Transverse colon (tissue), 4 donors: ENCODE results near the gene ANKS1A. TPM values are rescaled to one million over a fixed set of nuclear protein-coding genes. Genes with fewer than 3 reads are reported as not detected.

ENCODE experiments used
- DNase-seq: peaks from one replicate; pipeline ENCODE4 v3.0.0-alpha.2; 2019
- H3K27ac ChIP-seq, 4 donors: fragments of 200-600 bp; sonication (generic); 2 replicates each; pipeline ENCODE4 v1.5.1; 2016 to 2018; ENCODE audit warnings: inconsistent platforms in 4 of 4
- H3K27me3 ChIP-seq: fragments of 200-600 bp; sonication (generic); 2 replicates; pipeline ENCODE4 v1.5.1; 2017; ENCODE audit warnings: inconsistent platforms
- H3K36me3 ChIP-seq, 4 donors: fragments of 200-600 bp; sonication (generic); 2 replicates each; pipeline ENCODE4 v1.5.1; 2017 to 2019; ENCODE audit warnings: inconsistent platforms in 4 of 4
- H3K4me1 ChIP-seq, 4 donors: fragments of 200-600 bp; sonication (generic); 2 replicates each; pipeline ENCODE4 v1.5.1; 2017 to 2020; ENCODE audit warnings: inconsistent platforms in 4 of 4
- H3K4me3 ChIP-seq, 4 donors: fragments of 200-600 bp; sonication (generic); 1 replicate in 1 of 4; 2 replicates in 3 of 4; pipeline versions ENCODE4 v1.5.1 to v1.6.1; 2017 to 2019; ENCODE audit warnings: inconsistent platforms in 4 of 4
- H3K9me3 ChIP-seq, 2 donors: fragments of 200-600 bp; sonication (generic); 2 replicates each; pipeline ENCODE4 v1.5.1; 2017 to 2019; ENCODE audit warnings: inconsistent platforms in 2 of 2
- EP300 ChIP-seq: sonication (generic); formaldehyde crosslinking; IDR thresholded peaks from one replicate; pipeline ENCODE4 v1.6.1; 2017; ENCODE audit warnings: antibody characterized with exemption, low read depth
- POLR2A ChIP-seq: fragments of 450-650 bp; IDR thresholded peaks from one replicate; pipeline ENCODE4 v1.6.1; 2016; ENCODE audit warnings: antibody characterized with exemption, mild to moderate bottlenecking, moderate library complexity
- POLR2AphosphoS5 ChIP-seq, 3 donors: sonication (generic); formaldehyde crosslinking; IDR thresholded peaks; one replicate each; pipeline ENCODE4 v1.6.1; 2016; ENCODE audit warnings: antibody characterized with exemption in 3 of 3
- WGBS, 2 donors: methylation state at CpG; one replicate each; pipeline ENCODE4 v1.1.5; 2018; ENCODE audit warnings: low coverage in 1 of 2; 5-methylcytosine and 5-hydroxymethylcytosine counted together
- in situ Hi-C, 4 donors: fragments of 200-750 bp; cut with MboI; loops; one replicate each; pipeline versions ENCODE4 v1.15.0 to v1.15.1; 2017; ENCODE audit warnings: low sequenced_read_pairs in 3 of 4, low pct_ligation_motif_present in 1 of 4, low pct_unique_long_range_greater_than_20kb in 1 of 4
- intact Hi-C: fragments of 100-400 bp; cut with DNase I; formaldehyde crosslinking; loops from one replicate; pipeline ENCODE4 v1.15.1; 2023; ENCODE audit warnings: low total_unique reads
- total RNA-seq, 4 donors: library from RNA; depleted of rRNA; stranded (reverse); fragments of >200 nt; gene quantifications; one replicate each; pipeline ENCODE4 v1.1.0, GENCODE V29; 2016
- TF ChIP-seq, protein P1 (sequence below), 5 experiments: fragments of 200-600 bp in 3 of 5; fragments of 450-650 bp in 2 of 5; sonication (generic) in 3 of 5; IDR thresholded peaks; 1 replicate in 2 of 5; 2 replicates in 3 of 5; pipeline ENCODE4 v1.5.1; 2016 to 2017; ENCODE audit warnings: antibody characterized with exemption in 5 of 5, inconsistent platforms in 3 of 5, mild to moderate bottlenecking in 2 of 5, moderate library complexity in 1 of 5

Gene ANKS1A
- total RNA-seq, 4 donors from 2014 or later = 37.5 to 44.0 (median 38.9) TPM

DNA sequence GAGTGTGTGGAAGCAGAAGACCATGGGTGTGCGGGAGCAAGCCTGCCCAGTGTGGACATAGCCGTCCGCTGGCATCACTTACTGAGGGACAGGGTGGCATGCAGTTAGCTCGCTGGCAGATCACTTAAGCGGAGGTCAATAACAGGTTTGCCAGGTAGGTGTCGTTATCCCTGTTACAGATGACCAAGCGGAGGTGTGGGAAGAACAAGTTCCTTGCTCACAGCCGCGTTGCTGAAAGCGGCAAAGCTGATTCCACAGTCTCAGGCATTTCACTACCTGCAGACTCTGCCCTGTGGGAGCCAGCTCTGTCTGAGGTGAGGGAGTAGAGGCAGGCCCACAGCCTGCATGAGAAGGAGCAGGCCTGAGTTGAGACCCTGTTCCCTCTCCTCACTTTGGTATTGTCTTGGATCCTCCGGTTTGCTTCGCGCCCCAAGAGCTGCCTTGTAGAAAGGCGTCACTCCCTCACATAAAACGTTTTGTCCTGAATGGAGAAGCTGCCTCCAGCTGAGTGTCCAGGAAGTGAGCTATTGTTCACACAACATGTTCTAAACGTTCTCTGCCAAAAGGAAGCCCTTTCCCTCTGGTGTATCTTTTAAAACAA is 155.2 kb downstream of the ANKS1A start:
- no peaks in the 10 kb centered on the region for H3K36me3 ChIP-seq
- no peaks in the 10 kb centered on the region for H3K9me3 ChIP-seq
- 45% methylated on average over 16 of the region's 16 CpGs; no CpG with 5 or more reads in 1 of the 2 donors for WGBS, 2 donors
- H3K4me1 ChIP-seq = peaks cover 60 to 93% (median 73%) of the 10 kb centered on the region in 4 donors
- H3K4me3 ChIP-seq = no peak overlapping the region
- no peaks in the 10 kb centered on the region for H3K27me3 ChIP-seq
- peak overlapping the region; percentile 85 to 91 (median 90) for H3K27ac ChIP-seq
- intact Hi-C loops = no loop called here
- in situ Hi-C loops = no loop called here
- DNase-seq = peak; percentile 41
- peak; percentile 41 for TF ChIP-seq POLR2A
- TF ChIP-seq EP300 = no peak
- TF ChIP-seq POLR2AphosphoS5 (IDR thresholded peaks at IDR 0.05) = no peak
- TF ChIP-seq, protein P1, sequence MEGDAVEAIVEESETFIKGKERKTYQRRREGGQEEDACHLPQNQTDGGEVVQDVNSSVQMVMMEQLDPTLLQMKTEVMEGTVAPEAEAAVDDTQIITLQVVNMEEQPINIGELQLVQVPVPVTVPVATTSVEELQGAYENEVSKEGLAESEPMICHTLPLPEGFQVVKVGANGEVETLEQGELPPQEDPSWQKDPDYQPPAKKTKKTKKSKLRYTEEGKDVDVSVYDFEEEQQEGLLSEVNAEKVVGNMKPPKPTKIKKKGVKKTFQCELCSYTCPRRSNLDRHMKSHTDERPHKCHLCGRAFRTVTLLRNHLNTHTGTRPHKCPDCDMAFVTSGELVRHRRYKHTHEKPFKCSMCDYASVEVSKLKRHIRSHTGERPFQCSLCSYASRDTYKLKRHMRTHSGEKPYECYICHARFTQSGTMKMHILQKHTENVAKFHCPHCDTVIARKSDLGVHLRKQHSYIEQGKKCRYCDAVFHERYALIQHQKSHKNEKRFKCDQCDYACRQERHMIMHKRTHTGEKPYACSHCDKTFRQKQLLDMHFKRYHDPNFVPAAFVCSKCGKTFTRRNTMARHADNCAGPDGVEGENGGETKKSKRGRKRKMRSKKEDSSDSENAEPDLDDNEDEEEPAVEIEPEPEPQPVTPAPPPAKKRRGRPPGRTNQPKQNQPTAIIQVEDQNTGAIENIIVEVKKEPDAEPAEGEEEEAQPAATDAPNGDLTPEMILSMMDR (IDR thresholded peaks at IDR 0.05) = peak in 1 of 5 experiments; percentile 30

DNA sequence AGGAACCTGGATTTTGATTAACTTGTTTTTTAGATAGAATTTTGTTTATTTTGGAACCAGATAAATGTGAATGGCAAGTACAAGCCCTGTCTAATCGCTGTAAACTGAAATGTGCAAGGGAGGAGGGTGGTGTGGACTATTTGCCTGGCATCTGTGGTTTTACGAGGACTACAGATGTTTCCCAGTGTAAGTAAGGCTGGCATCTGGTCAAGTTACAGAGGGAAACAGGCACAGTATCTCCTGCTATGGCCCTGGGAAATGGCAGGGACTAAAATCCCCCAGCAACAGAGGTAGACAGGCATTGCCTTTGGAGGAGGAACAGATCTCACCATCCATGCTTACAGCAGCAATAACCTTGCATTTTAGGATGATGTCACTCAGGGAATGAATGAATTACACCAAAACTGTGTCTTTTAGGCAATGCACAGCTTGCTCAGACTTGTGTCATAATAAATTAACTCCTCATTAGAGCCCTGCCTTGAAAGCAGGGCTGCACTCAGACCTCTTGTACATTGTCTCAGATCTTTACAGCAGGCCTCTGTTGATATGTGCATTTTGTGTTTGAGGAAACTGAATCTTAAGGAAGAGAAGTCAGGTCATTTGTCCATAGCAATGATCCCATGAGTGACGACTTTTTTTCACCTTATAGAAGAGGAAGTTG is 155.8 kb downstream of the ANKS1A start:
- Histone ChIP-seq H3K27me3 (no peaks in the 10 kb centered on the region), H3K27ac (peak overlapping the region; percentile 85 to 91 (median 90)), H3K4me3 (no peak overlapping the region), H3K4me1 (peaks cover 65 to 100% (median 79%) of the 10 kb centered on the region in 4 donors), H3K9me3 (no peaks in the 10 kb centered on the region), H3K36me3 (no peaks in the 10 kb centered on the region)
- TF ChIP-seq POLR2AphosphoS5 (IDR thresholded peaks at IDR 0.05) (peak; percentile 46 to 75 (median 47)), POLR2A (no peak), EP300 (peak; percentile 14)
- TF ChIP-seq, protein P1 (IDR thresholded peaks at IDR 0.05) = no peak
- WGBS, 2 donors = 23 to 28% methylated on average over 3 of the region's 3 CpGs
- peak; percentile 27 for DNase-seq
- in situ Hi-C loops (no loop called here), intact Hi-C loops (loop anchor here (5.0 kb wide), 1 partner anchor 1628 kb away; the partner anchor contains the start of gene CUTA)

DNA sequence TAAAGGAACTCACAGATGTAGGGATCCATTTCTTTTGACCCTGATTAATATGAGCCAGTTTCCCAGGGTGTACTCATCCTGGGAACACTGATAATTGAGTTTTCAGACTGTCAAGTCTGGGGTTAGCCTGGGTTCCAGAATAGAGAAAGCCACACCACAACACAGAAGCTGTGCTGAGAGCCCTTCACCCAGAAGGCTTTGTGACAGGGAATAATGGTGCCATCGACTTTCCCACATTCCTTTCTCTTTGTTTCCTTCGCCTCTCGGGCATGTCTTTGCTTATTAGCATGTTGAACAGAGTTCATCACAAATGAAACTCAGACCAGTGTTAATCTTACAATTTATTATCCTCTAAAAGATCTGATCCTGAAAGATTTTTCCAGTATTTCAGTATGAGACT is 157.0 kb downstream of the ANKS1A start:
- Histone ChIP-seq H3K9me3 (no peaks in the 10 kb centered on the region), H3K36me3 (no peaks in the 10 kb centered on the region), H3K27ac (peak overlapping the region; percentile 85 to 91 (median 90)), H3K27me3 (no peaks in the 10 kb centered on the region), H3K4me1 (peaks cover 69 to 100% (median 82%) of the 10 kb centered on the region in 4 donors), H3K4me3 (no peak overlapping the region)
- no peak for DNase-seq
- in situ Hi-C loops = no loop called here
- TF ChIP-seq, protein P1 (IDR thresholded peaks at IDR 0.05) = no peak
- TF ChIP-seq EP300 = no peak
- no peak for TF ChIP-seq POLR2AphosphoS5 (IDR thresholded peaks at IDR 0.05)
- TF ChIP-seq POLR2A = no peak
- intact Hi-C loops = loop anchor here (5.0 kb wide), 1 partner anchor 1629 kb away; the partner anchor contains the start of gene CUTA
- WGBS, 2 donors = 73 to 76% methylated on average over 3 of the region's 3 CpGs

DNA sequence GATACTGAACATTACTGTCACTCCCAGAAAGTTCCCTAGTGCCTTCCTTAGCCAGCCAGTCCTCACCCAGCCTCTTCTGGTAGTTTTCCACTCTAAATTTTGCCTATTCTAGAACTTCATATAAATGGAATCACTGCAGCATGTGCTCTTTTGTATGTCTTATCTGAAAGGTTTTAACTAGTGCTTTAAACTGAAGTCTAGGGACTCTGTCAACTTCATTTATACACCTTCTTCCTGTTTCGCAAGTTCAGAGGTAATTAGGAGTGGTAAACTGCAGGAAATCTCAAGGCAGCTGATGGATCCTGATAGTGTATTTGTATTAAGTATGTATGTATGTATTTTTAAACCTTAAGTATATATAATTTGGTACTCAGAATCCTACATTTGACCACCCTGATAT is 157.8 kb downstream of the ANKS1A start:
- Histone ChIP-seq H3K4me3 (no peak overlapping the region), H3K27me3 (no peaks in the 10 kb centered on the region), H3K9me3 (no peaks in the 10 kb centered on the region), H3K36me3 (no peaks in the 10 kb centered on the region), H3K27ac (peak overlapping the region; percentile 85 to 91 (median 90)), H3K4me1 (peaks cover 69 to 100% (median 81%) of the 10 kb centered on the region in 4 donors)
- intact Hi-C loops (loop anchor here (5.0 kb wide), 1 partner anchor 1630 kb away; the partner anchor contains the start of gene CUTA), in situ Hi-C loops (no loop called here)
- WGBS, 2 donors = 52% methylated on average over 1 of the region's 1 CpG; no CpG with 5 or more reads in 1 of the 2 donors
- DNase-seq = no peak
- TF ChIP-seq POLR2A (no peak), POLR2AphosphoS5 (IDR thresholded peaks at IDR 0.05) (peak in 1 of 3 donors; percentile 30)
